ENCODE results near the gene PRM3.

PRM3 gene

DNA sequence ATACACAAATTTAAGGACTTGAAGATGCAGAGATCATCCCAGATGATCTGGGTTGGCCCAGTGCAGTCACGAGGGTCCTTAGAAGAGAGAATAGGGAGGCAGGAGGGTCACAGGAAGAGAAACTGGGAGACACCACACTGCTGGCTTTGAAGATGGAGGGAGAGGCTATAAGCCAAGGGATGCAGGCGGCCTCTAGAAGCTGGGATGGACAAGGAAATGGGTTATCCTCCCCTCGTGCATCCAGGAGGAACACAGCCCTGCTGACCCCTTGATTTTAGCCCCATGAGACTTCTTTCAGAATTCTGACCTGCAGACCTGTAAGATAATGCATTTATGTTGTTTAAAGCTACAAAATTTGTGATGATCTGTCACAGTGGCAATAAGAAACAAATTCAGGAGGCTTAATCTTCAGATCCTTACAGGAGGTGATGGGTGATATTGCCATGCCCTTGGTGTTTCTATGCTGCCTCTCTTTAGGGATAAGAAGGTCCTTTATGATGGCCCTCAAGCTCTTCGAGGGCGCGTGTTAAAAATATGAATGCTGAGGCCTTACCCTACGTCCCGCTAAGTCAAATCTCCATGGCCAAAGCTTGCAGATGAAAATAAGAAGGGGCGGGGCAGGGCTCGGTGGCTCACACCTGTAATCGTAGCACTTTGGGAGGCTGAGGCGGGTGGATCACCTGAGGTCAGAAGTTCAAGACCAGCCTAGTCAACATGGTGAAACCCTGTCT, 4.3 kb upstream of the PRM3 start:
- no peak for DNase-seq (ENCODE audit: extremely low spot score)
- ChIA-PET POLR2A (no interaction called here), CTCF (no interaction called here)
- no peak for TF ChIP-seq NFRKB (IDR thresholded peaks at IDR 0.05)
- no peak for TF ChIP-seq LEF1 (IDR thresholded peaks at IDR 0.05; ENCODE audit: borderline replicate concordance)
- no peak for TF ChIP-seq FOXM1 (IDR thresholded peaks at IDR 0.05; ENCODE audit: borderline replicate concordance)
- no peak for TF ChIP-seq SUZ12 (IDR thresholded peaks at IDR 0.05)
- TF ChIP-seq TARDBP (IDR thresholded peaks at IDR 0.05) = no peak
- no peak for TF ChIP-seq SP1 (IDR thresholded peaks at IDR 0.05)
- TF ChIP-seq L3MBTL2 (conservative IDR thresholded peaks at IDR 0.05) = no peak
- TF ChIP-seq FOXK2 (IDR thresholded peaks at IDR 0.05) = no peak
- no peak for TF ChIP-seq CTBP1 (IDR thresholded peaks at IDR 0.05; ENCODE audit: borderline replicate concordance)
- no peak for TF ChIP-seq ARNT (IDR thresholded peaks at IDR 0.05)
- TF ChIP-seq, protein P1, sequence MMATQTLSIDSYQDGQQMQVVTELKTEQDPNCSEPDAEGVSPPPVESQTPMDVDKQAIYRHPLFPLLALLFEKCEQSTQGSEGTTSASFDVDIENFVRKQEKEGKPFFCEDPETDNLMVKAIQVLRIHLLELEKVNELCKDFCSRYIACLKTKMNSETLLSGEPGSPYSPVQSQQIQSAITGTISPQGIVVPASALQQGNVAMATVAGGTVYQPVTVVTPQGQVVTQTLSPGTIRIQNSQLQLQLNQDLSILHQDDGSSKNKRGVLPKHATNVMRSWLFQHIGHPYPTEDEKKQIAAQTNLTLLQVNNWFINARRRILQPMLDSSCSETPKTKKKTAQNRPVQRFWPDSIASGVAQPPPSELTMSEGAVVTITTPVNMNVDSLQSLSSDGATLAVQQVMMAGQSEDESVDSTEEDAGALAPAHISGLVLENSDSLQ (IDR thresholded peaks at IDR 0.05) = no peak
- TF ChIP-seq ZNF384 (IDR thresholded peaks at IDR 0.05) = no peak
- no peak for TF ChIP-seq ELF4 (IDR thresholded peaks at IDR 0.05)
- TF ChIP-seq HDGF (IDR thresholded peaks at IDR 0.05; ENCODE audit: borderline replicate concordance) = no peak
- no peak for TF ChIP-seq FOXA1 (IDR thresholded peaks at IDR 0.05)
- TF ChIP-seq BHLHE40 (IDR thresholded peaks at IDR 0.05; ENCODE audit: borderline replicate concordance) = no peak

DNA sequence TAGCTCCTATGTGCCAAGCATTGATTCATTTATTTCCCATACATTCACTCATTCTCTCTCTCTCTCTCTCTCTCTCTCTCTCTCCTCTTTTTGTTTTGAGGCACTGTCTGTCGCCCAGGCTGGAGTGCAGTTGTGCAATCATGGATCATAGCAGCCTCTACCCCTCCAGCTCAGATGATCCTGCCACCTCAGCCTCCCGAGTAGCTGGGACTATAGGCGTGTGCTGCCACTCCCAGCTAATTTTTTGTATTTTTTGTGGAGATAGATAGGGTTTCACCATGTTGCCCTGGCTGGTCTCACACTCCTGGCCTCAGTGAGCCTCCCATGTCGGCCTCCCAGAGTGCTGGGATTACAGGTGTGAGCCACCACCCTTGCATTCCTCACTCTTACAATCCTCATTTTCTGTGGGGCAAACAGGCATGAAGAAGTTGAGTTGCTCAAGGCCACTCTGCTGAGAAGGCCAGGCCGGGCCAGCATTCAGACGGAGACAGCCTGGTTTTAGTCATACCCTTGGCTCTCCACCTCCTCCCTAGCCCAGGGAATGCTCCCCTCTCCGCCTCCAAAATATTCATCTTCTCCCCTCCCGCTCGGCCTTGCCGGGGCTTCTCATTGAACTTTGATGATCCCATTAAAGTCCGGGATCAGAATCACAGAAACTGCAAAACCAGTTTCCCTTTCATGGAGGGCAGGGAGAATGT, 3.6 kb upstream of the PRM3 start:
- no peak for DNase-seq (ENCODE audit: extremely low spot score)
- ChIA-PET CTCF (no interaction called here), POLR2A (no interaction called here)
- TF ChIP-seq HDGF (IDR thresholded peaks at IDR 0.05; ENCODE audit: borderline replicate concordance) (no peak), FOXM1 (IDR thresholded peaks at IDR 0.05; ENCODE audit: borderline replicate concordance) (no peak), ELF4 (IDR thresholded peaks at IDR 0.05) (no peak), L3MBTL2 (conservative IDR thresholded peaks at IDR 0.05) (no peak), FOXA1 (IDR thresholded peaks at IDR 0.05) (no peak), ARNT (IDR thresholded peaks at IDR 0.05) (no peak), ZNF384 (IDR thresholded peaks at IDR 0.05) (no peak)
- TF ChIP-seq, protein P1 (IDR thresholded peaks at IDR 0.05) = no peak

DNA sequence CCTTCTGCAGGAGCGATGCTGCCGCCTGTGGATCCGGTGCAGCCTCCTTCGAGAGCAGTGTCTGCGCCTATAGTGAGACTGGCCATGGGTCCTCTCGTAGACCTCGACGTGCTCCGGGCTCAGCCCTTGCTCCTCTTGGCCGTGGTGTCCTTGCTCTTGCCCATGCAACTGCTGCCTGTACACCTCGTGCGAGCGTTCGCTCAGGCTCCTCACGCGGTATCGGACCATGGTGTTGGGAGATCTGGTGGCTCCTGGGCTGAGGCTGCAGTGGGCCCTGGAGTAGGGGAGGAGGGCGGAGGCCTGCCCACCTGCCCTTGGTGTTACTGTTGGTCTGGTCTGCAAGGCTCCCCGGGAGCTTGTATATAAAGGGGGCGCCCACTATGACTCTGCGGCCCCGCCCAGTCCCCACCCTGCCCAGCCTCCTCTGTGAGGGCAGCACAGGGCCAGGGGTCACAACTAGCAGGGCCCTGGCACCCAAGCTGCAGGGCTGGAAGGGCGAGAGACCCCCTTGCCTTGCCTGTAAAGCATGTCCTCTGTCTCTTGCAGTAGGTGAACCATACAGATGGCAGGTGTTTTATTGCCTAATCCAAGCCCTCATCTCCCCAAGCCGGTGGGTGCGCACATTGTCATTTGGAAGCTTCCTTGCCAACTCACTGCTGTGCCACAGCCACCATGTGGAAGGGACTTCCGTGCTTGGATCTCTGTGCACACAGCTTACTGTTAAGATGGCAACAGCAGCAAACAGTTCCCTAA, 2.9 kb upstream of the PRM3 start, which contains the start of gene PRM2:
Gene PRM2 (minus strand): TSS at position 338 of the 753 bp plus-strand sequence. CDS start 110 bp downstream, at position 228.
- ChIA-PET POLR2A (no interaction called here), CTCF (no interaction called here)
- no peak for TF ChIP-seq BHLHE40 (IDR thresholded peaks at IDR 0.05; ENCODE audit: borderline replicate concordance)
- no peak for TF ChIP-seq FOXA1 (IDR thresholded peaks at IDR 0.05)
- TF ChIP-seq NFRKB (IDR thresholded peaks at IDR 0.05) = no peak
- TF ChIP-seq FOXM1 (IDR thresholded peaks at IDR 0.05; ENCODE audit: borderline replicate concordance) = no peak
- TF ChIP-seq L3MBTL2 (conservative IDR thresholded peaks at IDR 0.05) = no peak
- TF ChIP-seq, protein P1 (IDR thresholded peaks at IDR 0.05) = no peak
- TF ChIP-seq CTBP1 (IDR thresholded peaks at IDR 0.05; ENCODE audit: borderline replicate concordance) = no peak
- TF ChIP-seq ZNF384 (IDR thresholded peaks at IDR 0.05) = no peak
- no peak for TF ChIP-seq LEF1 (IDR thresholded peaks at IDR 0.05; ENCODE audit: borderline replicate concordance)
- no peak for TF ChIP-seq TARDBP (IDR thresholded peaks at IDR 0.05)
- TF ChIP-seq SP1 (IDR thresholded peaks at IDR 0.05) = no peak
- no peak for TF ChIP-seq ELF4 (IDR thresholded peaks at IDR 0.05)
- DNase-seq (ENCODE audit: extremely low spot score) = no peak

DNA sequence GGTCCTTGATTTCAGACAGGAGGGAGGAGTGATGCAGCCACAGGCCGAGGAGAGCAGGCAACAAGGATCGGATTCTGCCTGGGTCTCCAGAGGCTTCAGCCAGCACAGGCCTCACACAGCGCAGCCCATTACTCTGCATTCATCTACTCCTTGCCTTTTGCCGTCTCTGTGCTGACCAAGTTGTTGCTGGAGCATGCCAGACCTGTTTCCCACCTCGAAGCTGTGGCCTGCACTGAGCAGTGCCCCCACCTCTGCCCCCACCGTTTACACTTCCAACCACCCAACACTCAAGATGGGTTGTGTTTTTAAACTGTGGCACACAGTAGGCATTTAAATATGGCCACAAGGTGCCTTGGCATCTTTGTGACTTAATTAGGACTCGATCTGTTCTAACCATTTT, 1.5 kb upstream of the PRM3 start:
- ChIA-PET POLR2A (no interaction called here), CTCF (interaction anchor here (0.6 kb wide), 1 partner anchor 349 kb away, joined by 3 read pairs; no protein-coding TSS in a partner anchor)
- no peak for DNase-seq (ENCODE audit: extremely low spot score)
- TF ChIP-seq NFRKB (IDR thresholded peaks at IDR 0.05) (no peak), ZNF384 (IDR thresholded peaks at IDR 0.05) (no peak), FOXA1 (IDR thresholded peaks at IDR 0.05) (no peak), SUZ12 (IDR thresholded peaks at IDR 0.05) (no peak), HDGF (IDR thresholded peaks at IDR 0.05; ENCODE audit: borderline replicate concordance) (no peak), FOXK2 (IDR thresholded peaks at IDR 0.05) (no peak), LEF1 (IDR thresholded peaks at IDR 0.05; ENCODE audit: borderline replicate concordance) (no peak), ELF4 (IDR thresholded peaks at IDR 0.05) (no peak), SP1 (IDR thresholded peaks at IDR 0.05) (no peak), ARNT (IDR thresholded peaks at IDR 0.05) (no peak), BHLHE40 (IDR thresholded peaks at IDR 0.05; ENCODE audit: borderline replicate concordance) (no peak)
- TF ChIP-seq, protein P1 (IDR thresholded peaks at IDR 0.05) = no peak
